ENCODE data around the gene TYSND1. TPM values are rescaled to one million over a fixed set of nuclear protein-coding genes. Genes with fewer than 3 reads are reported as not detected.

TYSND1 gene
- total RNA-seq, 1 experiment from 2014 or later = 16.5 TPM

DNA sequence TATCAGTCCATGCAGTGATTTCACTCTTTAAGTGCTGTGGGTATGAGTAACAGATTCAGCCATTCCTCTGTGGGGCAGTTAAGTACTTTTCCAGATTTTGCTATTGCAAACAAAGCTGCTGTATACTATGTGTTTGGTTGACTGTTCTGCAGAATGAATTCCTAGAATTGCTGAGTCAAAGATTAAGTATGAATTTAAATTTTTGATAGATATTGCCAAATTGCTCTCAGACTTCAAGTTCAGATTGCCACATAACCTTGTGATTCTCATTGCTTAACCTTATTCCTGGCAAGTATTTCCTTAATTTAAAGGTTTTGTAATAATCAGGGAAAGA is 45.4 kb upstream of the TYSND1 start:
- no peaks in the 10 kb centered on the region for H3K27me3 Mint-ChIP-seq (ENCODE audit: insufficient read depth, unreplicated experiment)
- peak; percentile 86 for DNase-seq (ENCODE audit: unreplicated experiment)

DNA sequence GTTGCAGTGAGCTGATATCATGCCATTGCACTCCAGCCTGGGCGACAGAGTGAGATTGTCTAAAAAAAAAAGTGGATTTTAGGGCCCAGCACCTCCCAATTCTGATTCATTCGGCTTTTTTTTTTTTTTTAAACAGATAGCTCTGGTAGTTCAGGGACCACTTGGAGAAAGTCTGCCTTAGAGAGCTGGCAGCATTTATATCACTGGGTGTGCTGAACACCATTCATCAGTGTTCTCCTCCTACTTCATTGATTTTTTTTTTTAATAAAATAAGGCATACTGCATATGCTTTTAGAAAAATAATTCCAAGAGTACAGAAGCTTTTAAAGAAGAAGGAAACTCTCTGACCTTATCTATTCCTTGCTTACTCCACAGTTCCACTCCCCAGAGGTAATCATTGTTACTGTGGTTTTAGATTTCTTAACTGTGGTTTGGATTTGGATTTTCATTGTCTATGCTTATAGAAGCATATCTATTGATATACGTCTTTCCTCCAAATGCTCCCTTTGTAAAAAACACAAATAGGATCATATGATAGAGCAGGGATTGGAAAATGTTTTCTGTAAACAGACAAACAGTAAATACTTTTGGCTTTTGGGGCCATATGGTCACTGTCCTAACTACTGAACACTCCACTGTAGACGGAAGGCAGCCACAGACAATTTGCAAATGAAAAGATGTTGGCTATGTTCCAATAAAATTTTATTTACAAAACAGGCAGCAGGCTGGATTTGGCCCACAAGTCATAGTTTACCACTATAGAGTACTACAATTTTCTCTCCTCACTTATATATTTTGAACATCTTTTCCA is 44.9 kb upstream of the TYSND1 start:
- intact Hi-C loops (cut with micrococcal nuclease) = no loop called here
- CTCF ChIA-PET = interaction anchor here (0.6 to 3.9 kb wide), 5 partner anchors 16 to 173 kb away, joined by 3 to 17 read pairs (median 4); partner anchors contain the start of gene TYSND1
- DNase-seq (ENCODE audit: unreplicated experiment) = peak; percentile 23
- no TSS peak for BruUV-seq (replicated peaks)
- no peak for TF ChIP-seq CTCF (IDR thresholded peaks at IDR 0.05; ENCODE audit: unreplicated experiment)
- POLR2A ChIA-PET = interaction anchor here (0.6 to 6.4 kb wide), 16 partner anchors 9 to 1282 kb away, joined by 3 to 153 read pairs (median 6); partner anchors contain the start of genes EIF4EBP2, PPA1, SAR1A and TYSND1
- Mint-ChIP-seq H3K4me3 (ENCODE audit: unreplicated experiment) (peak overlapping the region; percentile 53), H3K27ac (ENCODE audit: low read depth, unreplicated experiment) (peak overlapping the region; percentile 73), H3K4me1 (ENCODE audit: insufficient read depth, unreplicated experiment) (peaks cover 42% of the 10 kb centered on the region), H3K9me3 (ENCODE audit: unreplicated experiment) (no peaks in the 10 kb centered on the region), H3K27me3 (ENCODE audit: insufficient read depth, unreplicated experiment) (no peaks in the 10 kb centered on the region), H3K36me3 (ENCODE audit: insufficient read depth, unreplicated experiment) (peaks cover 17% of the 10 kb centered on the region)

More for the DNA sequence above, 45.4 kb upstream of the TYSND1 start:
- TF ChIP-seq CTCF (IDR thresholded peaks at IDR 0.05; ENCODE audit: unreplicated experiment) = no peak
- no peaks in the 10 kb centered on the region for H3K9me3 Mint-ChIP-seq (ENCODE audit: unreplicated experiment)
- peak overlapping the region; percentile 73 for H3K27ac Mint-ChIP-seq (ENCODE audit: low read depth, unreplicated experiment)
- H3K4me1 Mint-ChIP-seq (ENCODE audit: insufficient read depth, unreplicated experiment) = peaks cover 41% of the 10 kb centered on the region
- ChIA-PET POLR2A (interaction anchor here (0.8 to 6.4 kb wide), 22 partner anchors 9 to 213 kb away, joined by 3 to 153 read pairs (median 6); partner anchors contain the start of genes EIF4EBP2, PPA1, SAR1A and TYSND1), CTCF (interaction anchor here (1.1 to 3.9 kb wide), 5 partner anchors 16 to 172 kb away, joined by 4 to 17 read pairs (median 7); partner anchors contain the start of genes SAR1A and TYSND1)
- TSS peak; percentile 28 for BruUV-seq (replicated peaks)
- intact Hi-C loops (cut with micrococcal nuclease) = loop anchor here (1.0 kb wide), 1 partner anchor 46 kb away; the partner anchor contains the start of gene TYSND1
- H3K4me3 Mint-ChIP-seq (ENCODE audit: unreplicated experiment) = peak overlapping the region; percentile 16
- peaks cover 23% of the 10 kb centered on the region for H3K36me3 Mint-ChIP-seq (ENCODE audit: insufficient read depth, unreplicated experiment)

DNA sequence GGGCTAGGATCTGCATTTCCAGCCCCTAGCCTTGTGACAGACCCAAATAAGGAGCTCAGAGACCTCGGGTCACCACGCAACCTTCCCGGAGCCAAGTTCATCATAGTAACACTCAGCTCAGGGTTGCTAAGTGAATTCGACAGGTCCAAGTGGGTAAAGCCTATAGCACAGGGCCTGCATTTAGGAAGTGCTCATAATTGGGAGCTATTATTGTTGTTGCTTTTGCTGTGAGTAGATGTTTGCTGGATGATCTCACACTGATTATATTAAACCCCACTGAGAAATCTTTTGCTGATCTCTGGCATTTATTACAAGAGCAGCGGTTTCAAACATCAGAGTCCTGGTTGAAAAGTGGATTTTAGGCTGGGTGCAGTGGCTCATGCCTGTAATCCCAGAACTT is 44.1 kb upstream of the TYSND1 start:
- H3K27me3 Mint-ChIP-seq (ENCODE audit: insufficient read depth, unreplicated experiment) = no peaks in the 10 kb centered on the region
- peaks cover 47% of the 10 kb centered on the region for H3K4me1 Mint-ChIP-seq (ENCODE audit: insufficient read depth, unreplicated experiment)
- peaks cover 9% of the 10 kb centered on the region for H3K36me3 Mint-ChIP-seq (ENCODE audit: insufficient read depth, unreplicated experiment)
- ChIA-PET CTCF (interaction anchor here (0.6 to 3.9 kb wide), 3 partner anchors 45 to 152 kb away, joined by 3 to 17 read pairs (median 3); partner anchors contain the start of gene TYSND1), POLR2A (interaction anchor here (0.7 to 6.4 kb wide), 7 partner anchors 10 to 214 kb away, joined by 3 to 153 read pairs (median 22); partner anchors contain the start of genes EIF4EBP2, PPA1, SAR1A and TYSND1)
- BruUV-seq (replicated peaks) = no TSS peak
- no peak for TF ChIP-seq CTCF (IDR thresholded peaks at IDR 0.05; ENCODE audit: unreplicated experiment)
- peak overlapping the region; percentile 73 for H3K27ac Mint-ChIP-seq (ENCODE audit: low read depth, unreplicated experiment)
- intact Hi-C loops (cut with micrococcal nuclease) = no loop called here
- DNase-seq (ENCODE audit: unreplicated experiment) = no peak
- H3K9me3 Mint-ChIP-seq (ENCODE audit: unreplicated experiment) = no peaks in the 10 kb centered on the region
- no peak overlapping the region for H3K4me3 Mint-ChIP-seq (ENCODE audit: unreplicated experiment)

DNA sequence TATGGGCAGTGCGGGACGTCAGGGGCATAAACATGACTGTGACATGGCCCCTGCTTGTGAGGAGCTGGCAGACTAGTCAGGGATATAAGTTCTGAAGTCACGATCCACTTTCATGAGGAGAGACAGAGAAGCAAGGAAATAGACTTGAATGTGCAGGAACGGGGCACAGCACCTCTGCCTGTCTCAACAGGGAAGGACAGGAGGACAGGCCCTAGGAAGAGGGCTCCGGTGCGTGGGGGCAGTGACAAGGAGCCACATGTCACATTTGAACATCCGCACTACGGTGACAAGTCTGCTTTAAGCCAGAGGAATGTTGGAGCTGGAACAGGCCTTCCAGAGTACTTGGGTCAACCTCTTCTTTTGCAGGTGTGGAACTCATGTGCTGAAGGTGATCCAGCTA is 43.6 kb upstream of the TYSND1 start:
- H3K4me1 Mint-ChIP-seq (ENCODE audit: insufficient read depth, unreplicated experiment) = peaks cover 47% of the 10 kb centered on the region
- peak overlapping the region; percentile 73 for H3K27ac Mint-ChIP-seq (ENCODE audit: low read depth, unreplicated experiment)
- ChIA-PET POLR2A (interaction anchor here (0.7 to 6.4 kb wide), 7 partner anchors 11 to 215 kb away, joined by 3 to 153 read pairs (median 22); partner anchors contain the start of genes EIF4EBP2, PPA1, SAR1A and TYSND1), CTCF (interaction anchor here (3.9 kb wide), 1 partner anchor 44 kb away, joined by 17 read pairs; the partner anchor contains the start of gene TYSND1)
- H3K36me3 Mint-ChIP-seq (ENCODE audit: insufficient read depth, unreplicated experiment) = peaks cover 6% of the 10 kb centered on the region
- H3K27me3 Mint-ChIP-seq (ENCODE audit: insufficient read depth, unreplicated experiment) = no peaks in the 10 kb centered on the region
- BruUV-seq (replicated peaks) = no TSS peak
- intact Hi-C loops (cut with micrococcal nuclease) = no loop called here
- DNase-seq (ENCODE audit: unreplicated experiment) = no peak
- no peaks in the 10 kb centered on the region for H3K9me3 Mint-ChIP-seq (ENCODE audit: unreplicated experiment)
- no peak for TF ChIP-seq CTCF (IDR thresholded peaks at IDR 0.05; ENCODE audit: unreplicated experiment)
- H3K4me3 Mint-ChIP-seq (ENCODE audit: unreplicated experiment) = no peak overlapping the region
